NCI-H82 (cell line): Measurements from ENCODE around the gene MRPL4.

Source experiments
- DNase-seq: peaks from one replicate; lab custom pipeline; 2025; lab: John Stamatoyannopoulos, UW

Gene MRPL4

DNA sequence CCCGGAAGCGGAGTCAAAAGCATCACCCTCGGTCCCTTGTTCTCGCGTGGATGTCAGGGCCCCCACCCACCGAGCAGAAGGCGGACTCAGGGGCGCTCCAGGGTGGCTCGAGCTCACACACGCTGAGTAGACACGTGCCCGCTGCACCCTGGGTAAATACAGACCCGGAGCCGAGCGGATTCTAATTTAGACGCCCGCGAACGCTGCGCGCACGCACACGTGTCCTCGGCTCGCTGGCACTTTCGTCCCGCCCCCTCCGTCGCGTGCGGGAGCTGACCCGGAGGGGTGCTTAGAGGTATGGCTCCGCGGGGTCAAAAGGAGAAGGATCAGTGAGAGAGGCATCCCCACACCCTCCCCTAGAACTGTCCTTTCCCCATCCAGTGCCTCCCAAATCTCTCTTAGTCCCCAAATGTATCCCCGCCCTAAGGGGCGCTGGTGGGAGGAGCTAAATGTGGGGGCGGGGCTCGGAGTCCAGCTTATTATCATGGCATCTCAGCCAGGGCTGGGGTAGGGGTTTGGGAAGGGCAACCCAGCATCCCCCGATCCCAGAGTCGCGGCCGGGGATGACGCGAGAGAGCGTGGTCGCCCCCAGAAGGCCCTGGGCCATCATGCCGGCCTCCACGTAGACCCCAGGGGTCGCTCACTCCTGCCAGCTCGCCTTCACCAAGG lies 37.3 kb downstream of the MRPL4 start:
- peak; percentile 92 for DNase-seq

DNA sequence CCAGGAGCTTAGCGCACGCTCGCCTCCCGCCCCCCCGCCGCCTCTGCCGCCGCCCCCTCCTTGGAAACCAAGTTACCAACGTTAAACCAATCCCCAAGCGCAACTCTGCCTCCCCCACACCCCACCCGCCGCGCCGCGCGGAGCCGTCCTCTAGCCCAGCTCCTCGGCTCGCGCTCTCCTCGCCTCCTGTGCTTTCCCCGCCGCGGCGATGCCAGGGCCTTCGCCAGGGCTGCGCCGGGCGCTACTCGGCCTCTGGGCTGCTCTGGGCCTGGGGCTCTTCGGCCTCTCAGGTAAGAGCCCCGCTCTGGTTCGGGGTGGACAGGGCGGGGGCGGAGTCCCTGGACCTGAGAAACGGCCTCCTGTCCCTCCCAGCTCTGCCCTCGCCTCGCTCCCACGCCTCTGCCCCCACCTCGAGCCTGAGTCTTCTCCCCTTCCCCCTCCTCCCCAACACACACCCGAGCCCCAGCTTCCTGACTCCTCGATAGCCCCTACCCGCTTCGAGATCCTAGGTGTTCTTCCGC lies 37.9 kb downstream of the MRPL4 start, which contains the start of gene ICAM5:
Gene ICAM5 (plus strand): TSS at position 117 of the 521 bp plus-strand sequence. CDS start 92 bp downstream, at position 209.
- peak; percentile 84 for DNase-seq

DNA sequence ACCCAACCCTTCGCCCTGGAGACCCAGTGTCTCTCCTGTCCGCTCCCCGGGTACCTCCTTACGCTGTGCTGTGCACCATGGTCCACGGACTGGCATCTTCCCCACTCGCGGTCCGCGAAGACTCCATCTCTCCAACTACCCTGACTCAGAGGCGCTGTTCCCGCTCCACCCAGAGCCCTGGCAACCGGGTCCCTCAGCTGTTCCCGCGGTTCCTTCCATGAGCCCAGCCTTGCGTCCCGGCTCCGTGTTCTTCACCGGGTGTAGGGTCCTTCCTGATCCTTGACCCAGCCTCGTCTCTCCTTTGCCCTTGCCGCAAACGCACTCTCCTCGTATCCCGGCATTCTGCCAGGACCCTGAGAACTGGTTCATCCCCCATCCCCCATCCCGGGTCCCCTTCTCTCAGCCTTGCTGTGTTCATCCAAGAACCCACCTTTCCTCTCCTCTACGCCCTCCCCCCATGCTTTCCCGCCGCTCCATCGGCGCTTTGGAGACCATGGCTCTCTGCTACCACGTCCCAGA lies 38.4 kb downstream of the MRPL4 start:
- peak; percentile 51 for DNase-seq

DNA sequence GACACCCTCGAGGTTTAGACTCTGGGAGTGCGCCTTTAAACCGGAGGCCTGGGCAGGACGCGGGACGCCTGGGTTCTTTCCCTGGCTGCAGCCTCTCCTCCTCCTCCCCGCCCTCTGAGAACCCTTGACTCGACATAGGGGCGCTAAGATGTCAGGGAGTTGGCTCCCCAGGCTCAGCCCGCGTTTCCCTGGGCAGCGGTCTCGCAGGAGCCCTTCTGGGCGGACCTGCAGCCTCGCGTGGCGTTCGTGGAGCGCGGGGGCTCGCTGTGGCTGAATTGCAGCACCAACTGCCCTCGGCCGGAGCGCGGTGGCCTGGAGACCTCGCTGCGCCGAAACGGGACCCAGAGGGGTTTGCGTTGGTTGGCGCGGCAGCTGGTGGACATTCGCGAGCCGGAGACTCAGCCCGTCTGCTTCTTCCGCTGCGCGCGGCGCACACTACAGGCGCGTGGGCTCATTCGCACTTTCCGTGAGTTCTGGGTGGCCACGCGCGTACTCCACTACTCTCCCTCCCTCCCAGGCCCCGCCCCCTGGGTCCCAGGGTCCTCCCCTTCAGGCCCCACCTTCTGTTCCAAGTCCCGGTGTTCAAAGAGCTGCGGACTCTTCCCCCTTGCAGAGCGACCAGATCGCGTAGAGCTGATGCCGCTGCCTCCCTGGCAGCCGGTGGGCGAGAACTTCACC lies 39.0 kb downstream of the MRPL4 start:
- peak; percentile 76 for DNase-seq

DNA sequence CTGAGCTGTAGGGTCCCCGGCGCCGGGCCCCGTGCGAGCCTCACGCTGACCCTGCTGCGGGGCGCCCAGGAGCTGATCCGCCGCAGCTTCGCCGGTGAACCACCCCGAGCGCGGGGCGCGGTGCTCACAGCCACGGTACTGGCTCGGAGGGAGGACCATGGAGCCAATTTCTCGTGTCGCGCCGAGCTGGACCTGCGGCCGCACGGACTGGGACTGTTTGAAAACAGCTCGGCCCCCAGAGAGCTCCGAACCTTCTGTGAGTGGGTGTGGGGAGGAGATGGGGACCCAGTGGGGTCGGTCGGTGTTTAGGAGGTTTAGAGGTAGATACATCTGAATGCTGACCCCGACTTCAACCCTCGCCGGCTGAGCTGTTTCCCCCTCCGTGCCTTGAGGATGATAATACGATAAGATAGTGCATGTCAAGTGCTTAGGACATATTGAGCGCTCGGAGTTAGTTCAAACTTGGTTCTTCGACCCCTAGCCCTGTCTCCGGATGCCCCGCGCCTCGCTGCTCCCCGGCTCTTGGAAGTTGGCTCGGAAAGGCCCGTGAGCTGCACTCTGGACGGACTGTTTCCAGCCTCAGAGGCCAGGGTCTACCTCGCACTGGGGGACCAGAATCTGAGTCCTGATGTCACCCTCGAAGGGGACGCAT lies 39.7 kb downstream of the MRPL4 start:
- no peak for DNase-seq

DNA sequence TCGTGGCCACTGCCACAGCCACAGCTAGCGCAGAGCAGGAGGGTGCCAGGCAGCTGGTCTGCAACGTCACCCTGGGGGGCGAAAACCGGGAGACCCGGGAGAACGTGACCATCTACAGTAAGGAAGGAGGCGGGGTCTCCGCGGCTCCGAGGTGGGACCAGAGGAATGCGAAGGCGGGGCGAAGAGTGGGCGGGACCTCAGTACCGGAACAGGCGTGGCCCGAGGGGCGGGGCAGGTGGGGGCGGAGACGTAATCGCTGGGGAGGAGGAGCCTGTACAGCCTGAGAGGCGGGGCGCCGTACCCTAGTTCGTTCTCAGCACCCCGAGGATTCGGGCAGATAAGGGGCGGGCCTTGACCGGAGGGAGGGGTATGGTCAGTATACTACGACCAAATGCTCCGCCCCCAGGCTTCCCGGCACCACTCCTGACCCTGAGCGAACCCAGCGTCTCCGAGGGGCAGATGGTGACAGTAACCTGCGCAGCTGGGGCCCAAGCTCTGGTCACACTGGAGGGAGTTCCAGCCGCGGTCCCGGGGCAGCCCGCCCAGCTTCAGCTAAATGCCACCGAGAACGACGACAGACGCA lies 40.3 kb downstream of the MRPL4 start:
- peak; percentile 98 for DNase-seq

DNA sequence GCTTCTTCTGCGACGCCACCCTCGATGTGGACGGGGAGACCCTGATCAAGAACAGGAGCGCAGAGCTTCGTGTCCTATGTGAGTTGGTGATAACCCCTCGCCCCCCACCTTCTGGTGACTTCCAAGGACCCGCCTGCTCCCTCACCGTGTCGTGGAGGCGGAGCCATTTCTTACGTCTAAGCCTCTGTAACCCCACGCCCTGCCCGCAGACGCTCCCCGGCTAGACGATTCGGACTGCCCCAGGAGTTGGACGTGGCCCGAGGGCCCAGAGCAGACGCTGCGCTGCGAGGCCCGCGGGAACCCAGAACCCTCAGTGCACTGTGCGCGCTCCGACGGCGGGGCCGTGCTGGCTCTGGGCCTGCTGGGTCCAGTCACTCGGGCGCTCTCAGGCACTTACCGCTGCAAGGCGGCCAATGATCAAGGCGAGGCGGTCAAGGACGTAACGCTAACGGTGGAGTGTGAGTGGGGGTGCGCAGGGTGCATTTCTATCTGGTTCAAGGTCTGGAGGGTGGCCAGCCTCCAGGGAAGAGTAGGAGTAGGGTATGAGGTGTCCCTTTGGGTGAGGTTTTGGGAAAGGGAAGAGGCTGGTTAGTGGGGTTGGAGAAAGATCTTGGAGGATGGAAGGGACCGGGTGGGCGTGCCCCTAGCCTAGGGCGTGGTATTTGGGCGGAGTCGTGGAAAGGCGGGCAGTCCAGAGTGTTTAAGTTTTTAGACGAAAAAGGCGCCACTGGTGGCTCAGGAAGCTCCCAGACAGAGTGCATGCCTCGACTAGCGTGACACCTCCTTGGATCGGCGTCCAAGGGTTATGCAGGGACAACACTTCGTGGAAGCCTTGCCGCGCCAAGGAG lies 41.0 kb downstream of the MRPL4 start:
- peak; percentile 82 for DNase-seq

DNA sequence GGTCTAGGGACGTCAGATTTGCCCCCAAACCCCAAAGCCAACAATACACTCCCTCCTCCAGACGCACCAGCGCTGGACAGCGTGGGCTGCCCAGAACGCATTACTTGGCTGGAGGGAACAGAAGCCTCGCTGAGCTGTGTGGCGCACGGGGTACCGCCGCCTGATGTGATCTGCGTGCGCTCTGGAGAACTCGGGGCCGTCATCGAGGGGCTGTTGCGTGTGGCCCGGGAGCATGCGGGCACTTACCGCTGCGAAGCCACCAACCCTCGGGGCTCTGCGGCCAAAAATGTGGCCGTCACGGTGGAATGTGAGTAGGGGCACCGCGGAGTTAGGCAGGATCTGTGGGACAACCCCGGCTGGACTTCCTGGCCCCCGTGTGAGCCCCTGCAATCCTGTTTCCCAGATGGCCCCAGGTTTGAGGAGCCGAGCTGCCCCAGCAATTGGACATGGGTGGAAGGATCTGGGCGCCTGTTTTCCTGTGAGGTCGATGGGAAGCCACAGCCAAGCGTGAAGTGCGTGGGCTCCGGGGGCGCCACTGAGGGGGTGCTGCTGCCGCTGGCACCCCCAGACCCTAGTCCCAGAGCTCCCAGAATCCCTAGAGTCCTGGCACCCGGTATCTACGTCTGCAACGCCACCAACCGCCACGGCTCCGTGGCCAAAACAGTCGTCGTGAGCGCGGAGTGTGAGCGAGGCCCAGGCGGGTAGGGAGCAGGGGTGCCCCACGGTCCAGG lies 41.8 kb downstream of the MRPL4 start:
- DNase-seq = no peak

DNA sequence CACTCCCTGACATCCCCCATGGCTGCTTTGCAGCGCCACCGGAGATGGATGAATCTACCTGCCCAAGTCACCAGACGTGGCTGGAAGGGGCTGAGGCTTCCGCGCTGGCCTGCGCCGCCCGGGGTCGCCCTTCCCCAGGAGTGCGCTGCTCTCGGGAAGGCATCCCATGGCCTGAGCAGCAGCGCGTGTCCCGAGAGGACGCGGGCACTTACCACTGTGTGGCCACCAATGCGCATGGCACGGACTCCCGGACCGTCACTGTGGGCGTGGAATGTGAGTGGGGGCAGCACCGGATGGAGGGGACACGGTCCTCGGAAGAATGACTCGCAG lies 42.3 kb downstream of the MRPL4 start:
- no peak for DNase-seq

DNA sequence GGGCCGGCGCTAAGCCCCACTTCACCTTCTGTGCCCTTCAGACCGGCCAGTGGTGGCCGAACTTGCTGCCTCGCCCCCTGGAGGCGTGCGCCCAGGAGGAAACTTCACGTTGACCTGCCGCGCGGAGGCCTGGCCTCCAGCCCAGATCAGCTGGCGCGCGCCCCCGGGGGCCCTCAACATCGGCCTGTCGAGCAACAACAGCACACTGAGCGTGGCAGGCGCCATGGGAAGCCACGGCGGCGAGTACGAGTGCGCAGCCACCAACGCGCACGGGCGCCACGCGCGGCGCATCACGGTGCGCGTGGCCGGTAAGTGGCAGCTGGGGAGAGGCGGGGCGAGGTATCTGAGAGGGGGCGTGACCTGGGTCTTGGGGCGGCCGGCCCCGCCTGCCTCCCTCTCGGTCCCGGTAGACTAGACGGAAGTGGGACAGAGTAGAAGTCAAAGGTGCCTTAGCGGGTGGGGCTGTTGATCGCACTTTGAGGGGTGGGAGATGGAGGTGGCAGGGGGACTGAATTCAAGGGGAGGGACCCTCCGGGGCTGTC lies 43.4 kb downstream of the MRPL4 start:
- DNase-seq = no peak

DNA sequence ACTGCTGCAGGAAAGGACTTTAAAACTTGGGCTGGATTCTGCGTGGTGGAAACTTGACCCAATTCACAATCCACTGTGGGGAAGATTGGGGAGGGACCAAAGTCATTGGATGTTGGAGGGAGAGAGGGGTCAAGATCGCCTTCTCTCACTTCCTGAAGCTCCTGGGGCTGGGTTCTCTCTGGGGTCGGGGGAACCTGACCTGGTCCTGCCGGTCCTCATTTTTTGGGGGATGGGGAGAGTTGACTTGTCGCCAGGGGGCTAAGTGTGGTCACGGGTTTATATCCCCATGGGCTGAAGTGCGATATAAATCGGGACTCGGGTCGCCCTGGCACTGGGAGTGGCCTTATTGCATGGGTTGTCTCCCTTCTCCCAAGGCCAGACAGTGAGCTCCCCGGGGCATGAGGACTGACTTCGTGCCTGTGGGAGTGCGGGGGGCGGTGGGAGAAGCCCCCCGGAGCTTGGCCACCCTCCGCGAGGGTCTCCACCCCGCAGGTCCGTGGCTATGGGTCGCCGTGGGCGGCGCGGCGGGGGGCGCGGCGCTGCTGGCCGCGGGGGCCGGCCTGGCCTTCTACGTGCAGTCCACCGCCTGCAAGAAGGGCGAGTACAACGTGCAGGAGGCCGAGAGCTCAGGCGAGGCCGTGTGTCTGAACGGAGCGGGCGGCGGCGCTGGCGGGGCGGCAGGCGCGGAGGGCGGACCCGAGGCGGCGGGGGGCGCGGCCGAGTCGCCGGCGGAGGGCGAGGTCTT lies 44.0 kb downstream of the MRPL4 start:
- no peak for DNase-seq

DNA sequence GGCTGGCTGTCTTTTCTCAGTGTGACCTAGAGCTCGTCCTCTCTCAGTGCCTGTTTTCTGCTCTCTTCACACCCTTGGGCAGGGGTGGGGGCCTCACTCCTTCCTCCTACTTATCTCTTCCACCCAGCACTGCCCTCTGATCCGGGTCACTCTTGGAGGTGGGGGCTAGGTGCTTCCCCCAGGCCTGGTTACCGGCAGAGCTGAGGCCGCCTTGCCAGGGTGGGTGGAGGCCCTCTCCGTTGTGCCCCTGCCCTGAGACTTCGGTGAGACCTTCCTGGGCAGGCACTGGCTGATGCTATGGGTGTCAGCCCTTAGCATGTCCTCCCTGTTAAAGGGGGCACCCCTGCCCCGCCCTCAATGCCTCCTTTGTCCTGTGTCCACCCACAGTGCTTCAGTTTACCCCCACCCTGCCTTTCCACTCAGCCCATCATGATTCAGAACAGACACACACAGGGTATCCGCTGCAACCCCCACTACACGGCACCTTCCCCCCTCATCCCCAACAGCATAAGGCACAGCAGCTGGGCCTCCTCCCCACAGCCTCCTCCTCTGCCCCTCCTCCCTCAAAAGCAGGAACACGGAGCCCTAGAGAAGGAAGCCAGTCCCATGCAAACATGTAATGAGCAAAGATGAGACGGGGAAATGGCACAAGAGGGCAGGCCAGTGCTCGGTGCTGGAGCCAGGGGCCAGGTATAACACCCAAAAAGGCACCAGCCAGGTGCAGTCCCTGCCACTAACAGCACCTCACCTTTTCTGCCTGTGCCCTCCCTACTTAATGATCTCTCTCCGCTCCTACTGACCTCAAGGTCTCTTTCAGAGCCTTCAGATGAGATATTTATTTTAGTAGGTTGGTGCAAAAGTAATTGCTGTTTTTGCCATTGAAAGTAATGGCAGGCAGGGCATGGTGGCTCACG lies 47.8 kb downstream of the MRPL4 start:
- DNase-seq = peak; percentile 75

DNA sequence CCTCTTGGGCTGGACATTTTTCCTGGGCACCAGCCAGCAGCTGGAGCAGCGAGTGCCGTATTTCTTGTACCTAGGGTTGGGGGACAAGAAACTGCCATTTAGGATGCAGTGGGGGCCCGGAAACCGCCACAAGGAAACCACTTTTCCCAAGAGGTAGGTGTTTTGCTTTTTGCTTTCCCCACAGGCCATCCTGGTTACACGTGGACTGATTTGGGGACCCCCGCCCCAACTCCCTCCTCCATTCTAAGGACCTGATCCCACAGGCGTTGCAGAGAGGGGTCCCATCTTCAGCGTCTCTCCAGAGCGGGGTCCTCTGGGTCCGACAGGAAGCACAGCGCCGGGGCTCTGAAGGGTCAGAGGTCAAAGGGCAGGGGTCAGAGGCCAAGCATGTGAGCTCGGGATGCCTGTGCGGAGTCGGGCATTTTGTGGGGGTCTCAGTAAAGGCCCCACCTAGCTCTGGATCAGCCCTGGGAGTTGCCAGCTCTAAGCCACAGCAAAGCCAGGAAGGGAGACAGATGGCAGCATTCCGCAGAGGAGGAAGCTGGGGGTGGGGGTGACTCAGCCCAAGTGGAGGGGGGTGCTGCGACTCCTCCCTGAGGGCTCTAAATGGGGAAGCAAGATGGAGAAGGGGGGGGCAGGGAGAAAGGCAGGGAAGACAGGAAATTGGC lies 53.3 kb downstream of the MRPL4 start:
- DNase-seq = peak; percentile 70

DNA sequence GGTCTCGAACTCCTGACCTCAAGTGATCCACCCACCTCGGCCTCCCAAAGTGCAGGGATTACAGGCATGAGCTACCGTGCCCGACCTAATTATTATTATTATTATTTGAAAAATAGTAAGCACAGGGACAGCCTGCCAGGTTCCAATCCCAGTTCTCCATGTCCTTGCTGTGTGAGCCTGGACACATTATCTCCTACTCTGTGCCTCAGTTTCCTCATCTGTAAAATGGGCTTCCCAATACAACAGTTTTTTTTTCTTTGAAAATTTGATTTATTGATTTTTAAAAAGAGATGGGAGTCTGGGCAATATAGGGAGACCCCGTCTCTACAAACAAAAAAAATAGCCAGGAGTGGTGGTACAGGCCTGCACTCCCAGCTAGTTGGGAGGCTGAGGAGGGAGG lies 54.3 kb downstream of the MRPL4 start:
- DNase-seq = no peak

DNA sequence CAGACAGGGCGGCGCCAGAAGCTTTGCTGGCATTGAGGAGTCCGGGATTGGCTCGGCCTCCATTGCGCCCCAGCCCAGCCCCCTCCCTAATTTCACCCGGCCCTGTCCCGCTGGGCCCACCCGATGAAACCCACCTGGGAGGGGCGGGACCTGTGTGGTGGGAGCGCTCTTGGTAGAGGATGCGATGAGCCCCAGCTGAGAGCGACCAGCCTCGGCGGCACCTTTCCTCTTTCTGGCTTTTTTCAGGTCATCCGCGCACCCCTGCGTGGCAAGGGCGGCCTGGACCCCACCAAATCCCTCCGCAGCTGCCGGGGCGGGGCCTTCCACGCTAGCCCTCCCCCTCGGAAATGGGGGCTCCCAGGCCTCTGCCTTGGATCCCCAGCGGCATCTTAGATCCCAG lies 57.4 kb downstream of the MRPL4 start, which contains the start of gene ZGLP1:
Gene ZGLP1 (minus strand): TSS at position 393 of the 400 bp plus-strand sequence.
- no peak for DNase-seq
